Lower lobe of right lung (tissue), 2 donors: Measurements from ENCODE around the gene SKAP1. TPM values are rescaled to one million over a fixed set of nuclear protein-coding genes. Genes with fewer than 3 reads are reported as not detected.

Experiments used
- ATAC-seq, 2 donors: fragments of 200-7000 bp; cut with Tn5 transposase; one replicate each; pipeline ENCODE4 v1.9.1; 2020 to 2022; ENCODE audit warnings: mild to moderate bottlenecking in 2 of 2, moderate library complexity in 2 of 2
- DNase-seq: peaks from one replicate; pipeline ENCODE4 v3.0.0-alpha.2; 2020
- H3K27ac ChIP-seq: fragments of 200-600 bp; one replicate; pipeline ENCODE4 v1.8.0; 2022
- H3K27me3 ChIP-seq: fragments of 200-600 bp; one replicate; pipeline ENCODE4 v1.8.0; 2022; ENCODE audit warnings: low read depth
- H3K36me3 ChIP-seq: fragments of 200-600 bp; one replicate; pipeline ENCODE4 v1.8.0; 2022; ENCODE audit warnings: mild to moderate bottlenecking
- H3K4me1 ChIP-seq: fragments of 200-600 bp; one replicate; pipeline ENCODE4 v1.8.0; 2022
- H3K4me3 ChIP-seq: fragments of 200-600 bp; one replicate; pipeline ENCODE4 v1.8.0; 2022; ENCODE audit warnings: mild to moderate bottlenecking
- H3K9me3 ChIP-seq: fragments of 200-600 bp; one replicate; pipeline ENCODE4 v1.8.0; 2022
- intact Hi-C: fragments of 100-400 bp; cut with DNase I; formaldehyde crosslinking; loops from one replicate; pipeline ENCODE4 v1.11.0; 2022
- total RNA-seq: library from RNA; stranded (reverse); fragmentation: NEBNext Ultra II Directional; extraction: Animal tissue kit (Norgen Biotek cat#: 25700); gene quantifications from one replicate; pipeline ENCODE4 v1.2.1, GENCODE V29; 2021
- TF ChIP-seq, protein P1 (sequence below): fragments of 200-600 bp; IDR thresholded peaks from one replicate; pipeline ENCODE4 v1.8.0; 2022; ENCODE audit warnings: antibody characterized with exemption, mild to moderate bottlenecking
- donor health status: DM: no; HTN: yes; CAD: no; lungs with severe emphysema.

The SKAP1 gene
- total RNA-seq, 1 donor from 2014 or later = 6.4 TPM

DNA sequence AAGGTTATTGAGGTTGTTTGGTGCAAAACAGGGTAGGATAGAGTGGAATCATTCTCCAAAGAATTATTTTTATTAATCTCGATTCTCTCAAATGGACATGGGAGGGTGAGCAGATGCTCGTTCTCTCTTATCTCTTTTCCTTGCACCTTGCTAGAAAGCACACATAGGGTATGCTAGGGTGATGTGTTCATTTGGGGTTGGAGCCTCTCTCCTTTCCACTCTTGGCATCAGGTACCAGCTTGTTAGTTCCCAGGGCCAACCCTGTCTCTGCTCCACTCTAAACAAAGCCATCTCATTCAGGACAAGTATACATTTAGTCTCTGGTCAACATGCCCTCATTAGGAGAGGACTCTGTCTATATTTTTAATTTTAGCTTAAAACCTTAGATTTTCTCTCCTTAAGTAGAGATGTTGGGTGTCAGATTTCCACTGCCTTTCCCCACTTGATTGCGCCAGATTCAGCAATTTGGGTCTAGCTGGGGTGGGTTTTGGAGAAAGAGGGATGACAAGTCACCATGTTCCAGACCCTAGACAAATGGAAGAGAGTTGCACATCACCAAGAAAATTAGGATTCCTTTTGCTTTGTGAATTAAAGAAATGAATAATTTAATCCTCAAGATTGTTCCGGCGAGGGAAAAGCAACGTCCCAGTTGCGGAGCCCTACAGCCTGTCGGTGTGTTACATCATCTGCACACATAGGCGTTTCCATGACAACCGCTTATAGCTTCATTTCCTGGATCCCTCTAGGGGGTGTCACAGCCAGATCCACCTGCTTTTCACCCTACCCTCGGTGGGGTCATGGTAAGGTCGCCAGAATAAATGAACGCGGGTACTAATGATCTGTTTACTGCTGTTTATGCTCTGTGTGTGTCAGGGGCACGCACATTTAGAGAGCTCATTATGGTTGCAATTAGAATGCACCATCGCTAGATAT is 280.9 kb downstream of the SKAP1 start:
- H3K36me3 ChIP-seq = no peaks in the 10 kb centered on the region
- H3K4me1 ChIP-seq = no peaks in the 10 kb centered on the region
- DNase-seq (no peak), ATAC-seq (no peak)
- no peak overlapping the region for H3K4me3 ChIP-seq
- intact Hi-C loops = no loop called here
- peaks cover 44% of the 10 kb centered on the region for H3K27me3 ChIP-seq
- H3K9me3 ChIP-seq = no peaks in the 10 kb centered on the region
- TF ChIP-seq, protein P1, sequence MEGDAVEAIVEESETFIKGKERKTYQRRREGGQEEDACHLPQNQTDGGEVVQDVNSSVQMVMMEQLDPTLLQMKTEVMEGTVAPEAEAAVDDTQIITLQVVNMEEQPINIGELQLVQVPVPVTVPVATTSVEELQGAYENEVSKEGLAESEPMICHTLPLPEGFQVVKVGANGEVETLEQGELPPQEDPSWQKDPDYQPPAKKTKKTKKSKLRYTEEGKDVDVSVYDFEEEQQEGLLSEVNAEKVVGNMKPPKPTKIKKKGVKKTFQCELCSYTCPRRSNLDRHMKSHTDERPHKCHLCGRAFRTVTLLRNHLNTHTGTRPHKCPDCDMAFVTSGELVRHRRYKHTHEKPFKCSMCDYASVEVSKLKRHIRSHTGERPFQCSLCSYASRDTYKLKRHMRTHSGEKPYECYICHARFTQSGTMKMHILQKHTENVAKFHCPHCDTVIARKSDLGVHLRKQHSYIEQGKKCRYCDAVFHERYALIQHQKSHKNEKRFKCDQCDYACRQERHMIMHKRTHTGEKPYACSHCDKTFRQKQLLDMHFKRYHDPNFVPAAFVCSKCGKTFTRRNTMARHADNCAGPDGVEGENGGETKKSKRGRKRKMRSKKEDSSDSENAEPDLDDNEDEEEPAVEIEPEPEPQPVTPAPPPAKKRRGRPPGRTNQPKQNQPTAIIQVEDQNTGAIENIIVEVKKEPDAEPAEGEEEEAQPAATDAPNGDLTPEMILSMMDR = no peak
- H3K27ac ChIP-seq = no peak overlapping the region

GRCh38 chr17:48148029-48148770 is 281.8 kb downstream of the SKAP1 start:
- peaks cover 52% of the 10 kb centered on the region for H3K27me3 ChIP-seq

GRCh38 chr17:48144976-48145798 is 284.8 kb downstream of the SKAP1 start:
- Histone ChIP-seq H3K36me3 (no peaks in the 10 kb centered on the region), H3K27ac (no peak overlapping the region), H3K9me3 (no peaks in the 10 kb centered on the region), H3K4me3 (no peak overlapping the region), H3K27me3 (peaks cover 38% of the 10 kb centered on the region), H3K4me1 (no peaks in the 10 kb centered on the region)
- TF ChIP-seq, protein P1 = no peak
- DNase-seq (no peak), ATAC-seq (no peak)
- intact Hi-C loops = no loop called here

More at GRCh38 chr17:48148029-48148770, 281.8 kb downstream of the SKAP1 start:
- ATAC-seq (no peak), DNase-seq (no peak)
- intact Hi-C loops = no loop called here
- Histone ChIP-seq H3K9me3 (no peaks in the 10 kb centered on the region), H3K27ac (no peak overlapping the region), H3K4me3 (no peak overlapping the region), H3K36me3 (no peaks in the 10 kb centered on the region), H3K4me1 (no peaks in the 10 kb centered on the region)
- TF ChIP-seq, protein P1 = no peak

- Histone ChIP-seq H3K27ac (no peak overlapping the region), H3K9me3 (no peaks in the 10 kb centered on the region), H3K27me3 (peaks cover 36% of the 10 kb centered on the region), H3K36me3 (no peaks in the 10 kb centered on the region), H3K4me1 (no peaks in the 10 kb centered on the region), H3K4me3 (no peak overlapping the region)
- TF ChIP-seq, protein P1 = no peak
- intact Hi-C loops = no loop called here
- DNase-seq = no peak
- ATAC-seq = no peak
These were observed 285.8 kb downstream of the SKAP1 start for GRCh38 chr17:48144231-48144630.

DNA sequence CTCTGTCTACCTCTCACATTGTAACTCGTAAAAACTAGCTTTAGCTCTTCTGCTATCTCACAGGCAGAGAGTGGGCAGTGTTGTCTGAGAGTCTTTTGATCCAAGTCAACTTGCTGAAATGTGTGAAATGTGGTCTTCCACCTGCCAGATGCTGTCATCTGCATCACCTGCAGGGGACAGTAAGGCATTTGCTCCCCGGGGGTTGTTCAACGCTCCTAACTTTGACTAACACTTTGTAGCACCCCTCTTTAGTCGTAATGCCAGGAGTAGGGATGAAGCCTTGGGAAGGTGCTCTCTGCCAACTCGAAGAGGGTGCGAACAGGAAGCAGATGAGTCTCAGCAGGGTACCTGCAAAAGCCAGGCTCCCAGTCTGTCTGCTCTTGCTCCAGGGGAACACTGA is 286.4 kb downstream of the SKAP1 start:
- H3K4me1 ChIP-seq = no peaks in the 10 kb centered on the region
- ATAC-seq = no peak
- H3K9me3 ChIP-seq = no peaks in the 10 kb centered on the region
- no peak overlapping the region for H3K4me3 ChIP-seq
- no peak for DNase-seq
- peaks cover 32% of the 10 kb centered on the region for H3K27me3 ChIP-seq
- no peak overlapping the region for H3K27ac ChIP-seq
- TF ChIP-seq, protein P1 = no peak
- intact Hi-C loops = no loop called here
- H3K36me3 ChIP-seq = no peaks in the 10 kb centered on the region
